Activated B cell treated with CpG ODN at 0.5 μM for 24 hours (primary cell): ENCODE measurements around the gene PITPNB. TPM values are rescaled to one million over a fixed set of nuclear protein-coding genes. Genes with fewer than 3 reads are reported as not detected.

Experiments used
- ATAC-seq: fragments of 200-7000 bp; cut with Tn5 transposase; one replicate; pipeline ENCODE4 v1.10.0; 2021; ENCODE audit warnings: low read depth, mild to moderate bottlenecking, moderate library complexity
- CTCF ChIA-PET: fragments of 350-600 bp; sonication (Branson Sonifier 250); formaldehyde crosslinking; loops from one replicate; lab custom pipeline; 2021; ENCODE audit warnings: antibody characterized with exemption; lab: Charles Lee
- POLR2A ChIA-PET: fragments of 350-600 bp; sonication (Branson Sonifier 250); formaldehyde crosslinking; loops from one replicate; lab custom pipeline; 2021; ENCODE audit warnings: antibody characterized with exemption; lab: Charles Lee
- DNase-seq: peaks from one replicate; pipeline ENCODE4 v3.0.0; 2022
- H3K27ac Mint-ChIP-seq: one replicate; pipeline ENCODE4 v1.8.0; 2020; ENCODE audit warnings: mixed read lengths
- H3K27me3 Mint-ChIP-seq: one replicate; pipeline ENCODE4 v1.8.0; 2021; ENCODE audit warnings: mixed read lengths
- H3K36me3 Mint-ChIP-seq: one replicate; pipeline ENCODE4 v1.8.0; 2021; ENCODE audit warnings: low read depth, mixed read lengths
- H3K4me1 Mint-ChIP-seq: one replicate; pipeline ENCODE4 v1.8.0; 2021; ENCODE audit warnings: mixed read lengths
- H3K4me3 Mint-ChIP-seq: one replicate; pipeline ENCODE4 v1.8.0; 2020; ENCODE audit warnings: mild to moderate bottlenecking, mixed read lengths
- H3K9me3 Mint-ChIP-seq: one replicate; pipeline ENCODE4 v1.8.0; 2020; ENCODE audit warnings: mixed read lengths
- intact Hi-C: fragments of 100-400 bp; cut with micrococcal nuclease; formaldehyde crosslinking; loops from one replicate; pipeline ENCODE4 v1.15.1; 2024
- total RNA-seq: library from RNA; stranded (reverse); gene quantifications from 2 replicates; pipeline ENCODE4 v1.2.3, GENCODE V29; 2022
- TF ChIP-seq, protein P1 (sequence below): fragments of 200-600 bp; IDR thresholded peaks from one replicate; pipeline ENCODE4 v1.8.0; 2022; ENCODE audit warnings: antibody characterized with exemption, mild to moderate bottlenecking

PITPNB gene
- total RNA-seq, 1 donor from 2014 or later, result 82.5 TPM

DNA sequence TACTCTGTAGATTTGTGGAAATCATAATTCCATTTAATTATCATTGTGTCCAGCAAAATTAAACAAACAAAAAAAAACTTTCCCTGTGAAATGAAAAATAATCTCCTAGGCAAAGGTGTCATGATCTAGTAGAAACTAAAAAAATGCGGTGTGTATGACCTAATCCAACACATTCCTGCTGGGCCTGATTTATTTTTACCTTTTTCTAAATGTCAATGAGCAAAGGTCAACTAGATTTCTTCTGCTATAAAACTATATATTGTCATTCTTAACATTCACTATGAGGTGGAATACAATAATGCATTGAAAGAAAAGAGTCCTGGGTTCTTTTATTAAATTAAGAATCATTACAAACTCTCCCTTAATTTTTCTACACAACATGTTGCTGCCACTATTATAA lies 60.4 kb downstream of the PITPNB start:
- Mint-ChIP-seq H3K4me1 (no peaks in the 10 kb centered on the region), H3K4me3 (no peak overlapping the region), H3K27ac (no peak overlapping the region), H3K27me3 (no peaks in the 10 kb centered on the region), H3K36me3 (peaks cover 84% of the 10 kb centered on the region), H3K9me3 (no peaks in the 10 kb centered on the region)
- ATAC-seq, result no peak
- TF ChIP-seq, protein P1, sequence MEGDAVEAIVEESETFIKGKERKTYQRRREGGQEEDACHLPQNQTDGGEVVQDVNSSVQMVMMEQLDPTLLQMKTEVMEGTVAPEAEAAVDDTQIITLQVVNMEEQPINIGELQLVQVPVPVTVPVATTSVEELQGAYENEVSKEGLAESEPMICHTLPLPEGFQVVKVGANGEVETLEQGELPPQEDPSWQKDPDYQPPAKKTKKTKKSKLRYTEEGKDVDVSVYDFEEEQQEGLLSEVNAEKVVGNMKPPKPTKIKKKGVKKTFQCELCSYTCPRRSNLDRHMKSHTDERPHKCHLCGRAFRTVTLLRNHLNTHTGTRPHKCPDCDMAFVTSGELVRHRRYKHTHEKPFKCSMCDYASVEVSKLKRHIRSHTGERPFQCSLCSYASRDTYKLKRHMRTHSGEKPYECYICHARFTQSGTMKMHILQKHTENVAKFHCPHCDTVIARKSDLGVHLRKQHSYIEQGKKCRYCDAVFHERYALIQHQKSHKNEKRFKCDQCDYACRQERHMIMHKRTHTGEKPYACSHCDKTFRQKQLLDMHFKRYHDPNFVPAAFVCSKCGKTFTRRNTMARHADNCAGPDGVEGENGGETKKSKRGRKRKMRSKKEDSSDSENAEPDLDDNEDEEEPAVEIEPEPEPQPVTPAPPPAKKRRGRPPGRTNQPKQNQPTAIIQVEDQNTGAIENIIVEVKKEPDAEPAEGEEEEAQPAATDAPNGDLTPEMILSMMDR, result no peak
- POLR2A ChIA-PET, result no interaction called here
- intact Hi-C loops, result no loop called here
- no peak for DNase-seq
- CTCF ChIA-PET, result no interaction called here

DNA sequence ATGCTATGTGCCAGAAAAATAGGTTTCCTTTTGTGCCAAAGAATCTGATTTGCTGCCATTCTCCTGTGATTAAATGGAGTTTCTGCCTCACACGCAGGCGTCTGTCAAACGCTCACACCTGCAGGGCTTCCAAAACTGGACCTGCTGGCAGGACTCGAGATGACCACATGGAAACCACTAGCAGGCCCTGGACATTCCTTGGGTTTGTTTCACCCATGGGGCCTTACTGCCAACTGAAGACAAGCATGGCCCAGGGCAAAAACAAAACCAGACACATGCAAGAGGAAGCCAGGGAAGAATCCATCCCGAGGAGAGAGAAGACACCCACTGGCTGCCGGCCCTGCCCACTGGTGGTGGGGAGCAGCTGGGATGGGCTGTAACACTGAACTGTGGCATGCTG lies 61.6 kb downstream of the PITPNB start:
- no peaks in the 10 kb centered on the region for H3K27me3 Mint-ChIP-seq
- H3K27ac Mint-ChIP-seq, result no peak overlapping the region
- DNase-seq (no peak), ATAC-seq (no peak)
- ChIA-PET POLR2A (no interaction called here), CTCF (no interaction called here)
- peaks cover 89% of the 10 kb centered on the region for H3K36me3 Mint-ChIP-seq
- no peaks in the 10 kb centered on the region for H3K9me3 Mint-ChIP-seq
- TF ChIP-seq, protein P1, result no peak
- intact Hi-C loops, result no loop called here
- H3K4me3 Mint-ChIP-seq, result no peak overlapping the region
- no peaks in the 10 kb centered on the region for H3K4me1 Mint-ChIP-seq

DNA sequence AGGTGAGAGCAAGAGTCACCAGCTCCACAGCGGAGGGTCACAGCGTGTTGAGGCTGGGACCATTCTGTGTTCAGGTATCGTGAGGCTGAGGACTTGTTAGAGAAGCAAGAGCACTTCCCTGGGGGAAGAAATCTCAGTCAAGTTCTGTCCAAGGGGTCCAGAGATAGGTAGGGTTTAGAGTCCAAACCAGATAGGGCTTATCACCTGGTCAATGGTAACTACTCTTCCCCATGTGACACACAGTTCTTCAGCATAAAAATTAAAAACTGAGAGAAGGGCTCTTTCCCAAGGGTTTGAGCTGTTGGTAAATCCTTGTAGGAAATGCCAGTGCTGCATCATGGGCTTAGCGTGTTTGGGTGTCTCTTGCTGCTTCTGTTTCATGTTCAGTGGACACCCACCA lies 62.7 kb downstream of the PITPNB start:
- ChIA-PET CTCF (no interaction called here), POLR2A (no interaction called here)
- TF ChIP-seq, protein P1, result no peak
- no peaks in the 10 kb centered on the region for H3K27me3 Mint-ChIP-seq
- no peak overlapping the region for H3K4me3 Mint-ChIP-seq
- no peaks in the 10 kb centered on the region for H3K4me1 Mint-ChIP-seq
- DNase-seq, result no peak
- H3K9me3 Mint-ChIP-seq, result no peaks in the 10 kb centered on the region
- peaks cover 90% of the 10 kb centered on the region for H3K36me3 Mint-ChIP-seq
- ATAC-seq, result no peak
- intact Hi-C loops, result no loop called here
- H3K27ac Mint-ChIP-seq, result no peak overlapping the region

DNA sequence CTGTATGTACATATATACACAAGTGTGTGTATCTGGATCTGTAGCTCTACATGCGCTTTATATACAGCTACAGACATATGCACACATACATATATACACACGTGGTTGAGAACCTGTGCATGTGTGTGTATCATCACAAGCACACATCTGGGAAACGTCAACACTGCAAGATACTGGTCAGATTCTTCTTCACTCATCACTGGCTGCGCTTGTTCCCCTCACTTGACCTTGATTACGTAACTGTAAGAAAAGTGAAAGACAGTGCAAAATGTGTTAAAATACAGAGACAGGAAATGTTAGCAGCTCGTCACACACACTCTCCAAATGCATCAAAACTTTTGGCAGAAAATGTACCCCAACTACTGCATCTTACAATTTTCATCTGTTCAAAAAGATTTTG lies 65.6 kb downstream of the PITPNB start:
- ATAC-seq, result no peak
- Mint-ChIP-seq H3K36me3 (peaks cover 93% of the 10 kb centered on the region), H3K4me1 (no peaks in the 10 kb centered on the region), H3K27ac (no peak overlapping the region), H3K27me3 (no peaks in the 10 kb centered on the region), H3K4me3 (no peak overlapping the region), H3K9me3 (no peaks in the 10 kb centered on the region)
- POLR2A ChIA-PET, result no interaction called here
- intact Hi-C loops, result no loop called here
- CTCF ChIA-PET, result no interaction called here
- TF ChIP-seq, protein P1, result no peak
- DNase-seq, result no peak

DNA sequence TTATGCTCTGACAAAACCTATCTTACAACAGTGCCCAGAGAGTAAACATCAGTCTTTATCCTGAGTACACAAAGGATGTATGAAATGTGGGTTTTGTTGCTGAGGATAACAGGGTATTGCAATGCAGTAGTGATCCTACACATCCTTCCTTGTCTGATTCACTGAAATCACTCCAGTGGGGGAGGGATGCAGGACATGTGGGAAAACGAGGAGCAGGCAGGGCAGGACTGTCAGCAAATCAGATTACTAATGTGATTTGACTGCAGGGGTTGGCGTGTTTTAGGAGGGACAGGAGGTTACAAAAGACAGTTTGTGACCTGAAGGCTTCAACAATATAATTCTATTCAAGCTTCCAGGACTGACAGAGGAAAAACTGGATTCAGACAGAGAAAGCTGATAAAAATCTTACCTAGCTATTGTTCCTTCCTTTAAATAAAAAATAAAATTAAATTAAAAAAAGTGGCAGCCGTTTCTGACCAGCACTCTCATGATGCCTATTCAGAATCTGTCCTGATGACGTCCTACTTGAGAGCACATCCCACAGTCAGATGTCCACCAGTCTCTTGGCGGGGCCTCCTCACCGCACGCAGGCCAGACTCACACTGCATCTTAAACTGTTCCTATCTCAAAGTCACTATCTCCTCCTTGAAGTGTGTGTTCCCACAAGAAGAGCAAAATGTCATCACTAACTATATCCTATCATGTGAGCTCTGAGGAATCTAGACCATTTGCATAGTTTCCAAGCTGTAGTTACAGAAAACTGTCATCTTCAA lies 66.9 kb downstream of the PITPNB start:
- no peaks in the 10 kb centered on the region for H3K4me1 Mint-ChIP-seq
- CTCF ChIA-PET, result no interaction called here
- no peaks in the 10 kb centered on the region for H3K9me3 Mint-ChIP-seq
- POLR2A ChIA-PET, result no interaction called here
- DNase-seq, result no peak
- no peak overlapping the region for H3K4me3 Mint-ChIP-seq
- H3K27me3 Mint-ChIP-seq, result no peaks in the 10 kb centered on the region
- no peak for ATAC-seq
- TF ChIP-seq, protein P1, result no peak
- intact Hi-C loops, result no loop called here
- peaks cover 90% of the 10 kb centered on the region for H3K36me3 Mint-ChIP-seq
- H3K27ac Mint-ChIP-seq, result no peak overlapping the region
